ENCODE results near the gene CDH13. TPM values are rescaled to one million over a fixed set of nuclear protein-coding genes. Genes with fewer than 3 reads are reported as not detected.

CDH13 gene
- total and polyA plus RNA-seq, 2 of the 8 experiments (the other 6 are each of a cell fraction or from before 2014, with no cell fraction given): 2.3 to 2.4 TPM

- H3K9ac ChIP-seq (replicated peaks in 1 of 4; ENCODE audit: extremely low read depth in 1 of 4, low read depth in 3 of 4, low read length in 3 of 4): no peak overlapping the region
- H3K4ac ChIP-seq (replicated peaks; ENCODE audit: insufficient read length, low read depth, low read length): no peak overlapping the region
- no peak overlapping the region for H3K4me3 ChIP-seq (ENCODE audit: extremely low read depth in 1 of 4, insufficient read depth in 2 of 4, low read depth in 3 of 4, low read length in 4 of 4)
- H4K5ac ChIP-seq (ENCODE audit: insufficient read length, low read depth, low read length): no peak overlapping the region
- no peak overlapping the region for H3K4me2 ChIP-seq (ENCODE audit: insufficient read depth in 1 of 2, low read depth in 2 of 2, low read length in 2 of 2)
- ChIA-PET CTCF (ENCODE audit: partially characterized antibody) (interaction anchor here (0.9 to 2.0 kb wide), 4 partner anchors 10 to 65 kb away, joined by 3 to 5 read pairs (median 3); no protein-coding TSS in a partner anchor), POLR2A (ENCODE audit: partially characterized antibody) (no interaction called here)
- H3K27ac ChIP-seq (ENCODE audit: low read depth, low read length): no peak overlapping the region
- H3K9me3 ChIP-seq (ENCODE audit: insufficient read depth in 2 of 2, low read depth in 1 of 2, low read length in 1 of 2): no peaks in the 10 kb centered on the region
- H4K91ac ChIP-seq (replicated peaks; ENCODE audit: insufficient read length, low read length): no peak overlapping the region
- no peak overlapping the region for H2BK120ac ChIP-seq (replicated peaks; ENCODE audit: low read depth, low read length)
- no peaks in the 10 kb centered on the region for H4K20me1 ChIP-seq (replicated peaks in 1 of 2; ENCODE audit: control insufficient read depth in 1 of 2, insufficient read depth in 2 of 2, low read length in 2 of 2)
- WGBS, 2 experiments (ENCODE audit: extremely low coverage in 1 of 2, insufficient coverage in 1 of 2, insufficient read length in 1 of 2, insufficient replicate concordance in 2 of 2, low coverage in 1 of 2, low lambda C conversion rate in 2 of 2, missing lambda C conversion rate in 1 of 2): 73% methylated on average over 3 of the region's 3 CpGs; no CpG with 5 or more reads in 1 of the 2 experiments
- H3K23me2 ChIP-seq (ENCODE audit: low read depth, low read length): no peaks in the 10 kb centered on the region
- no peaks in the 10 kb centered on the region for H3K79me2 ChIP-seq (ENCODE audit: control insufficient read depth in 1 of 2, insufficient read depth in 2 of 2, low read length in 2 of 2)
- H2AFZ ChIP-seq (ENCODE audit: low read length): no peak overlapping the region
- no peaks in the 10 kb centered on the region for H3K79me1 ChIP-seq (ENCODE audit: low read depth, low read length)
- FAIRE-seq: no peak
- H3K23ac ChIP-seq (ENCODE audit: insufficient read length): no peak overlapping the region
- TF ChIP-seq BRCA1 (IDR thresholded peaks at IDR 0.05; ENCODE audit: low read depth, low read length) (no peak), NANOG (IDR thresholded peaks at IDR 0.05; ENCODE audit: insufficient read depth, low read depth, low read length, poor library complexity, severe bottlenecking) (no peak), YY1 (IDR thresholded peaks at IDR 0.05; ENCODE audit: low read depth, low read length) (no peak), ZNF274 (IDR thresholded peaks at IDR 0.05; ENCODE audit: borderline replicate concordance, extremely low read depth, low read length) (no peak), PHF8 (conservative IDR thresholded peaks at IDR 0.05; ENCODE audit: low read depth, low read length) (no peak), EGR1 (IDR thresholded peaks at IDR 0.05; ENCODE audit: borderline replicate concordance, low read depth, low read length) (no peak), MAFK (IDR thresholded peaks at IDR 0.05; ENCODE audit: low read depth, low read length) (no peak), EP300 (IDR thresholded peaks at IDR 0.05; ENCODE audit: borderline replicate concordance in 1 of 2, low read depth in 2 of 2, low read length in 2 of 2) (no peak), ASH2L (IDR thresholded peaks at IDR 0.05; ENCODE audit: low read length) (no peak), RBBP5 (IDR thresholded peaks at IDR 0.05; ENCODE audit: borderline replicate concordance, low read depth, low read length) (no peak), KDM4A (IDR thresholded peaks at IDR 0.05; ENCODE audit: low read depth, low read length, severe bottlenecking) (no peak), SP2 (IDR thresholded peaks at IDR 0.05; ENCODE audit: low read length) (no peak), GABPA (IDR thresholded peaks at IDR 0.05; ENCODE audit: borderline replicate concordance, insufficient read depth, low read length) (no peak), POLR2A (IDR thresholded peaks at IDR 0.05; ENCODE audit: control extremely low read depth in 1 of 2, low read depth in 2 of 2, low read length in 2 of 2) (no peak)
- H2BK20ac ChIP-seq (ENCODE audit: low read length): no peak overlapping the region
- no peak overlapping the region for H2BK15ac ChIP-seq (ENCODE audit: low read length)
- no peaks in the 10 kb centered on the region for H3K36me3 ChIP-seq (ENCODE audit: control insufficient read depth in 2 of 4, insufficient read depth in 4 of 4, low read length in 3 of 4)
- no peak overlapping the region for H2BK12ac ChIP-seq (ENCODE audit: low read depth, low read length)
- no peaks in the 10 kb centered on the region for H3K4me1 ChIP-seq (replicated peaks in 1 of 4; ENCODE audit: control insufficient read depth in 3 of 4, insufficient read depth in 4 of 4, low read length in 3 of 4)
- H3K18ac ChIP-seq (ENCODE audit: extremely low read depth, low read length): no peak overlapping the region
- H4K8ac ChIP-seq (ENCODE audit: extremely low read depth, insufficient read depth, low read length): no peak overlapping the region
- H2BK5ac ChIP-seq (ENCODE audit: low read depth, low read length): no peak overlapping the region
- H3K56ac ChIP-seq (replicated peaks; ENCODE audit: insufficient read length, low read depth, low read length): no peak overlapping the region
- no peak overlapping the region for H2AK5ac ChIP-seq (ENCODE audit: low read depth, low read length)
- DNase-seq (ENCODE audit: low read depth in 1 of 2, low spot score in 2 of 2): no peak
- no peaks in the 10 kb centered on the region for H3K27me3 ChIP-seq (replicated peaks in 1 of 4; ENCODE audit: control insufficient read depth in 3 of 4, extremely low read depth in 1 of 4, insufficient read depth in 3 of 4, low read length in 3 of 4)
- no peak overlapping the region for H3K14ac ChIP-seq (ENCODE audit: insufficient read length)
Observed at GRCh38 chr16:82735186-82735585, 108.4 kb downstream of the CDH13 start.
